ENCODE data around the gene RFC2. TPM values are rescaled to one million over a fixed set of nuclear protein-coding genes. Genes with fewer than 3 reads are reported as not detected.
"Not testable (repeated sequence)": the region's sequence is repeated elsewhere in the genome, so short reads cannot be mapped to it uniquely, and the experiment has no call there.

Gene RFC2
- total RNA-seq, 1 experiment from 2014 or later, result 75.6 TPM

- Histone ChIP-seq H3K9me3 (no peaks in the 10 kb centered on the region), H3K36me3 (ENCODE audit: control insufficient read depth, insufficient read depth, low read length) (no peaks in the 10 kb centered on the region; the same call in none of the 2 replicates), H3K4me3 (ENCODE audit: low read depth, low read length) (no peak overlapping the region), H3K4me1 (no peaks in the 10 kb centered on the region), H3K27me3 (replicated peaks; ENCODE audit: control insufficient read depth, insufficient read depth, low read length) (no peaks in the 10 kb centered on the region)
- Mint-ChIP-seq H3K9me3 (ENCODE audit: unreplicated experiment) (no peaks in the 10 kb centered on the region), H3K27ac (ENCODE audit: unreplicated experiment) (no peak overlapping the region), H3K36me3 (ENCODE audit: insufficient read depth, unreplicated experiment) (peaks cover 46% of the 10 kb centered on the region), H3K27me3 (ENCODE audit: insufficient read depth, unreplicated experiment) (no peaks in the 10 kb centered on the region), H3K4me1 (ENCODE audit: low read depth, unreplicated experiment) (no peaks in the 10 kb centered on the region), H3K4me3 (ENCODE audit: unreplicated experiment) (no peak overlapping the region)
- TF ChIP-seq CTCF (IDR thresholded peaks at IDR 0.05; ENCODE audit: insufficient read depth in 1 of 2, low read depth in 1 of 2, low read length in 1 of 2, severe bottlenecking in 1 of 2, unreplicated experiment in 1 of 2), result no peak
- POLR2A ChIA-PET, result no interaction called here
- CTCF ChIA-PET, result interaction anchor here (0.9 kb wide), 1 partner anchor 21 kb away, joined by 3 read pairs; no protein-coding TSS in a partner anchor
- intact Hi-C loops (cut with micrococcal nuclease; ENCODE audit: unreplicated experiment), result no loop called here
- DNase-seq, result no peak
- BruUV-seq (replicated peaks), result no TSS peak
Observed at GRCh38 chr7:74226633-74227032, 27.6 kb downstream of the RFC2 start.

- Mint-ChIP-seq H3K36me3 (ENCODE audit: insufficient read depth, unreplicated experiment) (peaks cover 41% of the 10 kb centered on the region), H3K27me3 (ENCODE audit: insufficient read depth, unreplicated experiment) (no peaks in the 10 kb centered on the region), H3K27ac (ENCODE audit: unreplicated experiment) (no peak overlapping the region), H3K4me1 (ENCODE audit: low read depth, unreplicated experiment) (peaks cover 1% of the 10 kb centered on the region), H3K4me3 (ENCODE audit: unreplicated experiment) (no peak overlapping the region), H3K9me3 (ENCODE audit: unreplicated experiment) (no peaks in the 10 kb centered on the region)
- BruUV-seq (replicated peaks), result no TSS peak
- H3K9me3 ChIP-seq, result no peaks in the 10 kb centered on the region
- H3K27me3 ChIP-seq (replicated peaks; ENCODE audit: control insufficient read depth, insufficient read depth, low read length), result no peaks in the 10 kb centered on the region
- peaks cover 6% of the 10 kb centered on the region for H3K4me1 ChIP-seq
- DNase-seq, result no peak
- ChIA-PET POLR2A (no interaction called here), CTCF (no interaction called here)
- no peak overlapping the region for H3K4me3 ChIP-seq (ENCODE audit: low read depth, low read length)
- intact Hi-C loops (cut with micrococcal nuclease; ENCODE audit: unreplicated experiment), result no loop called here
- TF ChIP-seq CTCF (IDR thresholded peaks at IDR 0.05; ENCODE audit: insufficient read depth in 1 of 2, low read depth in 1 of 2, low read length in 1 of 2, severe bottlenecking in 1 of 2, unreplicated experiment in 1 of 2), result no peak
- H3K36me3 ChIP-seq (ENCODE audit: control insufficient read depth, insufficient read depth, low read length), result no peaks in the 10 kb centered on the region; the same call in none of the 2 replicates
Observed at GRCh38 chr7:74225400-74225799, 28.8 kb downstream of the RFC2 start.

GRCh38 chr7:74224907-74225306 lies 29.3 kb downstream of the RFC2 start:
- H3K27me3 ChIP-seq (replicated peaks; ENCODE audit: control insufficient read depth, insufficient read depth, low read length); intact Hi-C loops (cut with micrococcal nuclease; ENCODE audit: unreplicated experiment); H3K27me3 Mint-ChIP-seq (ENCODE audit: insufficient read depth, unreplicated experiment); H3K4me1 Mint-ChIP-seq (ENCODE audit: low read depth, unreplicated experiment); H3K36me3 ChIP-seq (ENCODE audit: control insufficient read depth, insufficient read depth, low read length); DNase-seq; H3K9me3 Mint-ChIP-seq (ENCODE audit: unreplicated experiment); BruUV-seq (replicated peaks); H3K9me3 ChIP-seq; POLR2A ChIA-PET; H3K4me3 ChIP-seq (ENCODE audit: low read depth, low read length); CTCF ChIA-PET; H3K4me3 Mint-ChIP-seq (ENCODE audit: unreplicated experiment); H3K27ac Mint-ChIP-seq (ENCODE audit: unreplicated experiment): not testable (repeated sequence)
- H3K36me3 Mint-ChIP-seq (ENCODE audit: insufficient read depth, unreplicated experiment), result peaks cover 39% of the 10 kb centered on the region
- peaks cover 11% of the 10 kb centered on the region for H3K4me1 ChIP-seq

- no peaks in the 10 kb centered on the region for H3K27me3 ChIP-seq (replicated peaks; ENCODE audit: control insufficient read depth, insufficient read depth, low read length)
- intact Hi-C loops (cut with micrococcal nuclease; ENCODE audit: unreplicated experiment), result no loop called here
- no peak for TF ChIP-seq CTCF (IDR thresholded peaks at IDR 0.05; ENCODE audit: insufficient read depth in 1 of 2, low read depth in 1 of 2, low read length in 1 of 2, severe bottlenecking in 1 of 2, unreplicated experiment in 1 of 2)
- ChIA-PET CTCF (no interaction called here), POLR2A (no interaction called here)
- Mint-ChIP-seq H3K9me3 (ENCODE audit: unreplicated experiment) (no peaks in the 10 kb centered on the region), H3K4me1 (ENCODE audit: low read depth, unreplicated experiment) (peaks cover 6% of the 10 kb centered on the region), H3K36me3 (ENCODE audit: insufficient read depth, unreplicated experiment) (peaks cover 34% of the 10 kb centered on the region), H3K4me3 (ENCODE audit: unreplicated experiment) (no peak overlapping the region), H3K27me3 (ENCODE audit: insufficient read depth, unreplicated experiment) (no peaks in the 10 kb centered on the region), H3K27ac (ENCODE audit: unreplicated experiment) (no peak overlapping the region)
- no peak for DNase-seq
- BruUV-seq (replicated peaks), result no TSS peak
- peaks cover 13% of the 10 kb centered on the region for H3K4me1 ChIP-seq
- H3K9me3 ChIP-seq, result no peaks in the 10 kb centered on the region
- H3K4me3 ChIP-seq (ENCODE audit: low read depth, low read length), result no peak overlapping the region
- H3K36me3 ChIP-seq (ENCODE audit: control insufficient read depth, insufficient read depth, low read length), result no peaks in the 10 kb centered on the region; the same call in none of the 2 replicates
Observed at GRCh38 chr7:74224511-74224832, 29.7 kb downstream of the RFC2 start.
